G401 (cell line): ENCODE measurements around the gene KCNK4. TPM values are rescaled to one million over a fixed set of nuclear protein-coding genes. Genes with fewer than 3 reads are reported as not detected.
"Not testable (repeated sequence)": the region's sequence is repeated elsewhere in the genome, so short reads cannot be mapped to it uniquely, and the experiment has no call there.

Source experiments
- DNase-seq: peaks from one replicate; pipeline ENCODE4 v3.0.0-alpha.2; 2015; ENCODE audit warnings: low spot score
- in situ Hi-C: cut with HindIII; loops from 2 replicates; pipeline ENCODE4 v1.10.0; 2016; ENCODE audit warnings: low sequenced_read_pairs, mixed read lengths
- total RNA-seq: library from RNA; depleted of rRNA; stranded (reverse); fragments of >200 nt; shearing (Covaris generic); gene quantifications from 2 replicates; pipeline ENCODE4 v1.2.3, GENCODE V29; 2014

KCNK4 gene
- total RNA-seq, 1 experiment from 2014 or later = 0.14 TPM

GRCh38 chr11:64303109-64304031 lies 12.3 kb downstream of the KCNK4 start:
- no peak for DNase-seq
- in situ Hi-C loops = no loop called here

- no peak for DNase-seq
- in situ Hi-C loops = no loop called here
These were observed 12.9 kb downstream of the KCNK4 start for GRCh38 chr11:64304032-64304315.

- in situ Hi-C loops = no loop called here
- peak; percentile 94 for DNase-seq
These were observed 13.4 kb downstream of the KCNK4 start for GRCh38 chr11:64304316-64305072.

DNA sequence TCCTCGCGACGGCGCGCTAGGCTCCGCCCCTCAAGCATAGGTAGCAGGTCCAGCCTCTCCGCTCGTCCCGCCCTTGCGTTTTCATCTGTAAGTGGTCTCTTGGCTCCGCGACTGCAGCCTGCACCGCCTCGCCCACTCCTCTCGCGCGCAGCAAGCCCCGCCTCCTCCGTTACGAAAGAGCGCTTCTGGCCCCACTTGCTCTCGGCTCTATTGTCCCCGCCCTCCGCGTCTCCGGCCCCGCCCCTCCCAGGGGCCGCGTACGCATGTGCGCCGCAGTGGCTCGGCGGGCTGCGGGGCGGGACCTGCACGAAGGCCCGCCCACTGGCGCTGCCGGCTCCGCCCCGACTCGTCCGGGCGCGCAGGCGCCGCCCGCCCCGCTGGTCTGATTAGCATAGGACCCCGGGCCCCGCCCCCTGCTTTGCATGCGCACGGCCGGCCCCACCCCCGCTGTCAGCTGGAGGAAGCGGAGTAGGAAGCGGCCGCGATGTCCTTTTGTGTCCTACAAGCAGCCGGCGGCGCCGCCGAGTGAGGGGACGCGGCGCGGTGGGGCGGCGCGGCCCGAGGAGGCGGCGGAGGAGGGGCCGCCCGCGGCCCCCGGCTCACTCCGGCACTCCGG lies 14.1 kb downstream of the KCNK4 start, which contains the start of gene ESRRA:
Gene ESRRA (plus strand): TSS at position 450 of the 616 bp plus-strand sequence. CDS start 1,656 bp downstream, outside the sequence.
- in situ Hi-C loops = no loop called here
- peak; percentile 98 for DNase-seq

DNA sequence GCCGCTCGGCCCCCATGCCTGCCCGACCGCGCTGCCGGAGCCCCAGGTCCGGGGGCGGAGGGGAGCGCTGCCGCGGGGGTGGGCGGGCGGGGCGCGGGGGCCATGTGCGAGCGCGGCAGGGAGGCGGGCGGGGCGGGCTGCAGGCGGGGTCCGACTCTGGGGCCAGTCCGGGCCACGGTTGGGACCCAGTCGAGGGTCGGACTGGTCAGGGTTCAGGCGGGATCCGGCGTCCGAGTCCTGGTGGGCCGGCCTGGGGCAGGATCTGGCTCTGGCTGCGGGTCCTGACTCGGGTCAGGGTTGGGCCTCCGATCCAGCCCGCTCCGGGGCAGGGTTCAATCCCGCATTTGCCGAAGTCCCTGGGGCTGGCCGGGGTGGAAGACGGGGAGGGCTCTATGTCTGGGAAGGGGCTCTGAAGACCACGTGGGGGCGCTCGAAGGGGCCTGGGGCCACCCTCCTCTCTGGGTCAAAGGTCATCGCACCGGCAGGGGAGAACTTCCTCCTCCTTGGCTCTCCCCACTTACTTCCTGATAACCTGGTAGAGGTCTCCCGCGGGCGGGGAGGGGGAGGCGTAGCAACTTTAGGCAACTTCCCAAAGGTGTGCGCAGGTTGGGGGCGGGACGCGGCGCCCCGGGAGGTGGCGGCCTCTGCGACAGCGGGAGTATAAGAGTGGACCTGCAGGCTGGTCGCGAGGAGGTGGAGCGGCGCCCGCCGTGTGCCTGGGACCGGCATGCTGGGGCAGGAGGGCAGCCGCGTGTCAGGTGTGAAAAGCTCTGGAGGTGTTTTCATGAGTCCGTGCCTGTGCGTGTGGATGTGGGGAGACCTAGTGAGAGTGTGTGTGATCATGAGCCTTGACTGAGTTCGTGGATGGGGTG lies 14.8 kb downstream of the KCNK4 start:
- in situ Hi-C loops = no loop called here
- peak; percentile 58 for DNase-seq

DNA sequence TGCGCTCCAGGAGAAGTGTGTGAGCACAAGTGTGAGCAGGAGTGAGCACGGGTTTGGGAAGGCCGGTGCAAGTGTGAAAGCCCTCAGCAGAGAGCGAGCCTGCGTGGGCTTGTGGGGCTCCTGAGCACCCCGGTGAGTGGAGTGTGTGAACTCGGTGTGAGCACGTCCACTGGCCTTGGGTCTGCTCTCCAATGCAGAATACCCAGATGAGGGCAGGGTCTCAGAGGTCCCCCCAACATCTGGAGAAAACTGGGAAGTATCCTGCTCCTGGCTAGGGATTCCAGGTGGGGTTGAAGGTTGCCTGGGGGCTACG lies 15.4 kb downstream of the KCNK4 start:
- in situ Hi-C loops = no loop called here
- DNase-seq = no peak

DNA sequence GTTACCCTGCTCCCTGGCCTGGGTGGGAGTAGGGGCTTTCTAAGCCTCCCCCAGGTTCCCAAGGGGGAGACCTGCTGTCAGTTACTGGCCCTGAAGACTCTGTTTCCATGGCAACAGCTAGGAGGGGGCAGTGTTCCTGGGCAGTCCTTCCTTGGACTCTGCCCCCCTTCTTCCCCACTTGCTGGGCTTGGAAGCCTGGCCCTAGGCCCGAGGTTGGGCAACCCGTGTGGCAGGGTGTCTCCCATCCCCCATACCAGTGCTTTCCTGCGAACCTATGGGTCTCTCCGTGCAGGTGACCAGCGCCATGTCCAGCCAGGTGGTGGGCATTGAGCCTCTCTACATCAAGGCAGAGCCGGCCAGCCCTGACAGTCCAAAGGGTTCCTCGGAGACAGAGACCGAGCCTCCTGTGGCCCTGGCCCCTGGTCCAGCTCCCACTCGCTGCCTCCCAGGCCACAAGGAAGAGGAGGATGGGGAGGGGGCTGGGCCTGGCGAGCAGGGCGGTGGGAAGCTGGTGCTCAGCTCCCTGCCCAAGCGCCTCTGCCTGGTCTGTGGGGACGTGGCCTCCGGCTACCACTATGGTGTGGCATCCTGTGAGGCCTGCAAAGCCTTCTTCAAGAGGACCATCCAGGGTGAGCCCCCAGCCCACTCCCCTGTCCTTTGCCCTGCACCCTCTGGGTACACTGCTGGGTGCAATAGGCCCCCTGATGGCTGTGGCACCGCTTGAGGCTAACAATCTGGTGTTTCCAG lies 15.9 kb downstream of the KCNK4 start:
- in situ Hi-C loops = no loop called here
- DNase-seq = peak; percentile 35

DNA sequence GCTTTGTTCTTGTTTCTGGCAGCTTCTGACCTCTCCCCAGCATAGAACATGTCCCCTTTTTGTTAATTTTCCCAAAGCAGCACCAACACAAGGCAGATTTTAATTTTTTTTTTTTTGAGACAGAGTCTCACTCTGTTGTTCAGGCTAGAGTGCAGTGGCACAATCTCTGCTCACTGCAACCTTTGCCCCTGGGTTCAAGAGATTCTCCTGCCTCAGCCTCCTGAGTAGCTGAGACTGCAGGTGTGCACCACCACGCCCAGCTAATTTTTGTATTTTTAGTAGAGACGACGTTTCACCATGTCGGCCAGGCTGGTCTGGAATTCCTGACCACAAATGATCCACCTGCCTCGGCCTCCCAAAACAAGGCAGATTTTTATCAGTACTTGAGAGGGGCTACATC lies 16.7 kb downstream of the KCNK4 start:
- in situ Hi-C loops, DNase-seq: not testable (repeated sequence)

DNA sequence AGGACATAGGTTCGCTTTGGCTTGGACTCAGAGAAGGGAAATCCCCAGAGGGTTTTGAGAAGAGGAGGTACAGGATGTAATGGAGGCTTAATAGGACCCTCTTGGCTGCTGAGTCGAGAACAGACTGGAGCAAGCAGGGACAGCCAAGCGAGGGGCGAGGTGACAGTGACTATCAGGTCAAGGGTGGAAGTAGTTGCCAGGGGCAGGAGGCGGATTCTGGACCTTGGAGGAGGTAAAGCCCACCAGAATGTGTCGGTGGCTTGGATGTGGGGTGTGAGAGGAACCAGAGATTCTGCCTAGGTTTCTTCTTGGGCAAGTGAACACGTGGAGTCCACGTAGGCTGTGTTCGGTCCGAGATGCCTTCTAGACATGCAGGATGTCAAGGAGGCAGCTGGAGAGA lies 21.8 kb downstream of the KCNK4 start:
- no peak for DNase-seq
- in situ Hi-C loops = no loop called here

GRCh38 chr11:64313491-64314145 lies 22.5 kb downstream of the KCNK4 start:
- DNase-seq = no peak
- in situ Hi-C loops = no loop called here

GRCh38 chr11:64314146-64314804 lies 23.2 kb downstream of the KCNK4 start:
- no peak for DNase-seq
- in situ Hi-C loops = no loop called here

DNA sequence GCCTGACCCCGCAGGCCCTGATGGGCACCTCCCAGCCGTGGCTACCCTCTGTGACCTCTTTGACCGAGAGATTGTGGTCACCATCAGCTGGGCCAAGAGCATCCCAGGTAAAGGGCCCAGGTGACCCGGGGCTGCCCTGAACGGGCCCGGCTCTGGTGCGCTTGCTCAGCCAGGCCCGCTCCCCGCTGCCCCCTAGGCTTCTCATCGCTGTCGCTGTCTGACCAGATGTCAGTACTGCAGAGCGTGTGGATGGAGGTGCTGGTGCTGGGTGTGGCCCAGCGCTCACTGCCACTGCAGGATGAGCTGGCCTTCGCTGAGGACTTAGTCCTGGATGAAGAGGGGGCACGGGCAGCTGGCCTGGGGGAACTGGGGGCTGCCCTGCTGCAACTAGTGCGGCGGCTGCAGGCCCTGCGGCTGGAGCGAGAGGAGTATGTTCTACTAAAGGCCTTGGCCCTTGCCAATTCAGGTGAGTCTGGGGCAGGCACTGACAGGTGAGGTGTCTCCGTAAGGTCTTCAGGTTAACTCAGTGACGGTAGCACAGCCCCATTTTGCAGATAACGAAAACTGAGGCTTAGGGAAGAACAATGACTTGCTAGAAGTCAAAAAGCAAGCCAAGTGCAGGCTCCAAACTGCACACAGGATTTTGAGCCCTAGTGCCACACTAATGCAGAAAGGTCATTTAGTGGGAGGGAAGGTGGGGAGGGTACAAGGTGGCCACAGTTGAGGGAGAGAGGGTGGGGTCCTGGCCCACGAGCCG lies 23.9 kb downstream of the KCNK4 start:
- DNase-seq = no peak
- in situ Hi-C loops = no loop called here

DNA sequence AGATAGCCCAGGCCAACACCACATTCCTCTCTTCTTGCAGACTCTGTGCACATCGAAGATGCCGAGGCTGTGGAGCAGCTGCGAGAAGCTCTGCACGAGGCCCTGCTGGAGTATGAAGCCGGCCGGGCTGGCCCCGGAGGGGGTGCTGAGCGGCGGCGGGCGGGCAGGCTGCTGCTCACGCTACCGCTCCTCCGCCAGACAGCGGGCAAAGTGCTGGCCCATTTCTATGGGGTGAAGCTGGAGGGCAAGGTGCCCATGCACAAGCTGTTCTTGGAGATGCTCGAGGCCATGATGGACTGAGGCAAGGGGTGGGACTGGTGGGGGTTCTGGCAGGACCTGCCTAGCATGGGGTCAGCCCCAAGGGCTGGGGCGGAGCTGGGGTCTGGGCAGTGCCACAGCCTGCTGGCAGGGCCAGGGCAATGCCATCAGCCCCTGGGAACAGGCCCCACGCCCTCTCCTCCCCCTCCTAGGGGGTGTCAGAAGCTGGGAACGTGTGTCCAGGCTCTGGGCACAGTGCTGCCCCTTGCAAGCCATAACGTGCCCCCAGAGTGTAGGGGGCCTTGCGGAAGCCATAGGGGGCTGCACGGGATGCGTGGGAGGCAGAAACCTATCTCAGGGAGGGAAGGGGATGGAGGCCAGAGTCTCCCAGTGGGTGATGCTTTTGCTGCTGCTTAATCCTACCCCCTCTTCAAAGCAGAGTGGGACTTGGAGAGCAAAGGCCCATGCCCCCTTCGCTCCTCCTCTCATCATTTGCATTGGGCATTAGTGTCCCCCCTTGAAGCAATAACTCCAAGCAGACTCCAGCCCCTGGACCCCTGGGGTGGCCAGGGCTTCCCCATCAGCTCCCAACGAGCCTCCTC lies 24.8 kb downstream of the KCNK4 start:
- in situ Hi-C loops, DNase-seq: not testable (repeated sequence)

- in situ Hi-C loops = no loop called here
- peak; percentile 55 for DNase-seq
These were observed 25.7 kb downstream of the KCNK4 start for GRCh38 chr11:64316672-64317324.

- peak; percentile 99 for DNase-seq
- in situ Hi-C loops = no loop called here
These were observed 26.3 kb downstream of the KCNK4 start, which contains the start of gene TRMT112 for GRCh38 chr11:64317325-64317960. Gene TRMT112 (minus strand): TSS chr11:64317559. CDS start chr11:64317526, 33 bp downstream.
